D341Med (cell line): ENCODE data around the gene THAP3.
"Not testable (repeated sequence)": the region's sequence is repeated elsewhere in the genome, so short reads cannot be mapped to it uniquely, and the experiment has no call there.

Experiments used
- DNase-seq: peaks from one replicate; pipeline ENCODE4 v3.0.0; 2012; ENCODE audit warnings: low spot score

THAP3 gene

DNA sequence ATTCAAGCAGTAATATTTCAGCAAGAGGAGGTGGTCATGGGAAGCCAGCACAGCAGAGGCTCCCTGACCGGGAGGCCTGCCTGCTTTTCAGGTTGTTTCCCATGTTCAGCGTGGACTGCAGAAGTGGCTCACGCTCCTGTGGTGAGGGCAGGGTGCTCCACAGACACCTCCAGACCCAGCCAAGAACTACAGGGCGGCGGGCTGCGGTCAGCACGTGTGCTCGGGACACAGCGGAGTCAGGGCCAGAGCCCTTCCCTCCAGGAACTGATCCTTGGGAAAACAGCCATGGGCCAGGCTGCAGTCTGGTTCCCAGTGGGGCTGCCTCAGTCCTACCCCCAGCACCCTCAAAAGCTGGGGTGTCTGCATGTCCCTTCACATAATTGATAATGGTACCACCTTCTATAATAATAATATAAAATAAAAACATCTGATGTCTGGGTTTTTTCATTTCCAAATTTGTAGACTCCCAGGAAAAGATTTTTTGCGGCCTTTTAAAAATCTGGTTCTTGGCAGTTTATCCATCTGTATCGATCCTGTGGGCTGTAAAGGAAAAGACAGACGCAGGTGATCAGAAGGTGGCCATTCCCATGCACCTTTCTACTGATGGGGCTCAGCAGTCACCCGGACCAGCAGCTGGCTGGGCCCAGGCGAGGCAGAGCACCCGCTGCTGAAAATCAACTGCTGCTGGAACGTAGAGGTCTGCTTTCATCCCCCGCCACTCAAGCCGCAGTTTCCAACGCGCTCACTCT lies 10.7 kb downstream of the THAP3 start:
- no peak for DNase-seq

DNA sequence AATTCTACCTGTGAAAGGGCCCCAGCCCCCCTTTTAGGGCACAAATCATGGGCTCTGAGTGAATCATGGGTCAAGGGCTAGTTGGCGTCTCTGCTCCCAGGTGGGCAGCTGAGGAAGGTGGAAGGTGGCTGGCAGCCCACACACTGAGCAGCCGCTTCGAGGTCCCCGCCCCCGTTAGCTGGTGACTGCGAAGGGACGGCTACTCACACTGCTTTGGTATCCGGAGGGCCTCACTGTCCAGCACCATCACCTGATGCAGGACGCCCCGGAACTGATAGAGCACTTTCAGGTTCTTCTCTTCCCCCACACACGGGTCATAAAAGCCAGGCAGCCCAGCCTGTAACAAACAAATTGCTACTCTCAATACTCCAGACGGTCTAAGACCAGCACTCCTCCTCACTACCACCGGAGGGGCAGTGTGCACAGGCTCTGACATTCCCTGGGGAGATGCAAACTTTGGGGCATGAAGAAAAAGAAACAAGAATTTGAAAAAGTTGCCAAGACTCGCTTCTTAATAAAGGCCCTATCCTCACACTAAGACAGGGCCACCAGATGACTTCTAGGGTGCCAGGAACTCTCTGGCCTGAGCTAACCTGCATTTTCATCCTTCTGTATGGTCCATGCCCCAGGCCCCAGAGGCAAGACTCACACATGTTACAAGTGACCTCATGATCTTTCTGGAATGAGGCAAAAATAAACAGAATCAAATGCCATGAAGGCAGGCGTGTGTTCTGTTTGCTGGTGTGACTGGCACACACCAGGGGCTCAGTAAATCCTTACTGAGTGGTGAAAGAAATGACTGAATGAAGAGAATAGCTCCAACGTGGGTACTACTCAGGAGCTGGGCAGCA lies 11.5 kb downstream of the THAP3 start:
- no peak for DNase-seq

DNA sequence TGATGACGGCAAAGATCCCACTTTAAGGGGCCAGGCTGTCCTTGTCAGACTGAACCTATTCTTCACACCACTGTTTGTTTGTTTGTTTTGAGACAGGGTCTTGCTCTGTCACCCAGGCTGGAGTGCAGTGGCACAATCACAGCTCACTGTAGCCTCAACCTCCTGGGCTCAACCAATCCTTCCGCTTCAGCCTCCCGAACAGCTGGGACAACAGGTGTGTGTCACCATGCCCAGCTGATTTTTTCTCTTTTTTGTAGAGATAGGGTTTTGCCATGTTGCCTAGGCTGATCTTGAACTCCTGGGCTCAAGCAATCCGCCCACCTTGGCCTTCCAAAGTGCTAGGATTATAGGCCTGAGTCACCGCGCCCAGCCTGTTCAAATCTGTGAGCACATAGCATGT lies 12.1 kb downstream of the THAP3 start:
- not testable (repeated sequence) for DNase-seq

DNA sequence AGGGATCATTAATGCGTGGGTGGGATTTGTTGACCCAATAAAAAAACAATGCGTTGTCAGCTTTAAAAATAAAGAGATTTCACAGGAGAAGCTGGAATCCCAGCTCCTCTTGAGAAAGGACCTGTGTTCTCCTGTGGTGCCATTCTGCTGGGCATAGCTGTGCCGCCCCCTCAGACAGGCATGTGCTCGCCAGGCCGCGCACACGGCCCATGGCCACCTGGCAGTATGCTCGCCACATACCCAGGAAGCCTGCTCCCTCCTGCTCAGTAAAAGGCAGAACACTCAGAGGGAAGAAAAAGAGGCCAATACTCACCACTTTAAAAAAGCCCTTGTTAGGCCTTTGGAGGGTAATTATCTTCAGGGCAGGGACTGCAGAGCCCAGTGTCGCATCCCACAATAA lies 13.1 kb downstream of the THAP3 start:
- DNase-seq: no peak

DNA sequence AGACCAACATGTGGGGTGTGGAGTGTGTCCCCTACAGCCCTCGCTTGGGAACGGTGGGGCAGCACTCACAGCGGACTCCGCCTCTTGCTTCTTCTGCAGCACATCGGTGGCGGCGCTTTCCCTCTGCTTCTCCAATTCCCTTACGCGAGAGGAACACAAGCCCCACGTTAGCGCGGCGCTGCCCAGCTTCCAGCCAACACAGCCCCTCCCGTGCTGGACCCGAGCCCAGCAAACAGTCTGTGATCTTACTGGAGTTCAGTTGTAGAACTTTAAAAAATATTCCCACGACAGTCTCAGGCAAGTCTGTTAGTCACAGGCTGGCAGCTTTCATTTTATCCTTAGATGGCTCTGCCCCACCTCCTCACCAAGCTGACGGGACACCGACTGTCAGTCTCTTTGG lies 13.6 kb downstream of the THAP3 start:
- no peak for DNase-seq

DNA sequence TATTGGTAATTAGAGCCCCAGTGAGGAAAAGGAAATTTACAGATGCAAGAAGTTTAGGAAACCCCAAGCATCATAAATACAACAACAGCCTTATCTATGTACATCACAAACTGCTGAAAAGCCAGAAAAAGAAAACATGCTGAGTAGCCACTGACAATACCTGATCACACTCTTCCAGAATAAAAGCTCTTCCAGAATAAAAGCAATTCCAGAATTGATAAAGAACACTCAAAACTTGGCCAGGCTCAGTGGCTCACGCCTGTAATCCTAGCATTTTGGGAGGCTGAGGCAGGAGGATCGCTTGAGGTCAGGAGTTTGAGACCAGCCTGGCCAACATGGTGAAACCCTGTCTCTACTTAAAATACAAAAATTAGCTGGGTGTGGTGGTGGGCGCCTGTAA lies 16.2 kb downstream of the THAP3 start:
- DNase-seq: not testable (repeated sequence)

DNA sequence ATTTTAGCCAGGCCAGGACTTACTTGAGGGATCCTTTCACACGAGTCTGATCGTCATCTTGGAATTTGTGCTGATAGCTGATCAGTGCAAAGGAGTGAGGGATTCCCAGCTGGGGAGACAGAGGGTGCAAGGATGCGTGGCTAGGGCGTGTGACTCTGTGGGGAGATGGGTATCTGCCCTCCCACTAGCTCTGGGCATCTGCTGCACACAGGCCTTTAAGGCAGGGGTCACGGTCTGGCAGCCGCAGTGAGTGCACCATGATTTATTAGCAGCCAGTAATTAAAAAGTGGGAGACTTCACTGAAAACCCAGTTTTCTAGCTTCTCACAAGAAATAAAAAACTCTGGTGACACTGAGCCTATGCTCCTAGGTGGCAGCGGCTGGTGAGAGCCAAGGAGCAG lies 20.4 kb downstream of the THAP3 start:
- DNase-seq: no peak

DNA sequence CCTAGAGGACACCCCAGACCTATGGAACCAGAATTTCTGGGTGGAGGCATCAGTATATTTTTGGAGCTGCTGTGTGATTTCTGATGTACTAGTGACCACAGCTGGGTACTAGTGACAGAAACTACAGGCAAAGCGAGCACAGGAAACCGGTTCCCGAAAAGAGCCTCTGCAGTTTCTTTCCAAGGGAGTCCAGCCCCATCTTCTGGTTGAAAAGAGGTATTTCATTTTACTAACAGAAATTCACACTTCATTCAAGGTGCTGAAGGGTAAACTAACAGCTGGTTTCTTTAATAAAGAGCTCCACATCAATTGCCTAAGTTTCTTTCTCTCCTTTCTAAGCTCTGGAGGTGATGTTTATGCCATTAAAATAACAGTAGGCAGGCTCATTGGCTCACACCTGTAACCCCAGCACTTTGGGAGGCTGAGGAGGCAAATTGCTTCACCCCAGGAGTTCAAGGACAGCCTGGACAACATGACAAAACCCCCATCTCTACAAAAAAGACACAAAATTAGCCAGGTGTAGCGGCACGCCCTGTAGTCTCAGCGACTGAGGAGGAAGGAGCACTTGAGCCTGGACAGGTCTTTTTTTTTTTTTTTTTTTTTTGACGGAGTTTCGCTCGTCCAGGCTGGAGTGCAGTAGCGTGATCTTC lies 22.0 kb downstream of the THAP3 start:
- peak; percentile 57 for DNase-seq

DNA sequence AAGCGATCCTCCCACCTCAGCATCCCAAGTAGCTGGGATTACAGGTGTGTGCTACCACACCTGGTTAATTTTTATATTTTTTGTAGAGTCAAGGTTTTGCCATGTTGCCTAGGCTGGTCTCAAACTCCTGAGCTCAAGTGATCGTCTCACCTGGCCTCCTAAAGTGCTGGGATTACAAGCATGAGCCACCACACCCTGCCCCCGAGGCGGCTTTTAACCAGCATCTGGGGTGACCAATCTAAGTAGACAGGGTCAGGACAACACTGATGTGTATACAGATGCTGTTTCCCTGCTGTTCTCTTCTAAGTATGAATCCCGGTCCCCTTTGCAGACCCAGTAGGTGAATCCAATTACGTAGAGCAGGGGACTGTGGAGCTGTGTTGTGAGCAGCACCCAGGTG lies 23.9 kb downstream of the THAP3 start:
- DNase-seq: no peak

DNA sequence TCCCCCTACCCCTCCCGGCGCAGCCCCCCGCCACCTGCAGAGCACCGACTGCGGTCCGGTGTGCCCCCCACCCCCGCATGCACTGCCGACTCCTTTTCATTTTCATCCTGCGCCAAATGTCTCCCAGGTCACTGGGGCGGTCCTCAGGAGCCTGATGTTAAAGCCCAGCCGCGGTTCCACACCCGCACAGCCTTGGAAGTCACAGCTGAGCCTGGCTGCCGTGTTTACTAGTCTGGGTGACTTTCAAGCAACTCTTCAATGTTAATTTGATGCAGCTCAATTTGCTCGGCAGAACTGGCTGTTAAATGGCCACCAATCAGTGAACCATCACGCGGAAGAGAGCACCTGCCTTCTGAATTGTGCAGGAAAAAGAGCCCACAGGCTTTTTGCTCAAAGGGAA lies 27.2 kb downstream of the THAP3 start:
- DNase-seq: no peak

DNA sequence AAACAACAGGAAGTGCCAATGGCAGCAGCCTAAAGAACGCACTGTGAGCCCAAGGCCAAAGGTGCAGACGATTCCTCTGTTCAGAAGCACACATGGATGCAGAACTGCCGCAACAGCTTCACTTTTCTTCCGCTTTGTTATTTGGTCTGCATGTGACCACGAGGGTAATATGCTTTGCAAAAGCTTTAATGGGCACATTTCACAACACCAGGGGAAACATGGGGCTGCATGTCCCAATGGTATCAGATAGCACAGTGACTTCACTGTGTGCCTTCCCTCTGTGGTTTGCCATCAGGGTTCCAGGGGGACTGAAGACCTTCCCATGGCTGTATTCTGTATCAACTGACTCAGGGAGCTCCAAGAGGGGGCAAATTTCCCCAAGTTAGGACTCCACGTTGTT lies 28.3 kb downstream of the THAP3 start:
- DNase-seq: no peak

DNA sequence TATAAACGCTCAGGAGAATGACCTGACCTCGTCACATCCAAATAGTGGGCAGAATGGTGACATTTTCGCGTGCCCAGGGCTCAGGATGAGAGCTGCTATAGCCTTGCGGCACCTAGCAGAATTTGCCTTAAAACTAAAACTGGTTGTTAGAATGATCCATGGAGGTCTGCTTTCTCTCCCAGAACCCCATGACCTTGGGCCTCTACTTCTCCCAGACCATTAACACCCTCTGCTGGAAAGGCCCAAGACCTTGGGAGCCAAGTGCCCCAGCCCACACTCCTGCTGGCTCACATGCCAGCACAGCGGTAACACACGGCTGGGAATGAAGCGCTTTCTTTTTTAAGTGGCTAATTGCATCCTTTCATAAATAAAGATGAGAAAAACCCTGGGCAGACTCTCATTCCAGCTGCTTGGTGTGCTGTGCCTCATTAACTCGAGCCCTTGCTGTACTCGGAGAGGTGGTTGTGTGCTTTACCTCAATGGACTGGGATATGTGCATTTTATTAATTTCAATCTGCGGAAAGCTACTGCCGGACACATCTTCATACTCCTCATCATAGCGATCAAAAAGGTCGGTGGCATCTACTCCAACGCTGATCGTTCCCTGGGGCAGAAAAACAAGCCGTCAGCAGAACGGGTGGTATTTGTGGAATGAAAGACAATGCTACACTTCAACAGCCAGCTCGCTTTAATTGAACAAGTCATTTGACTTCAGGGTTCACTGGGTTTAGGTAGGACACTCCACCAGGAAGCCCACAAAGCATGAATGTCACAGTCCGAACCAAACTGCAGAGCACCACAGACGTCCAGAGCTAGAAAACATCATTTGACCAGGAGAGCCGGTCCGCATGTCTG lies 29.0 kb downstream of the THAP3 start:
- no peak for DNase-seq

DNA sequence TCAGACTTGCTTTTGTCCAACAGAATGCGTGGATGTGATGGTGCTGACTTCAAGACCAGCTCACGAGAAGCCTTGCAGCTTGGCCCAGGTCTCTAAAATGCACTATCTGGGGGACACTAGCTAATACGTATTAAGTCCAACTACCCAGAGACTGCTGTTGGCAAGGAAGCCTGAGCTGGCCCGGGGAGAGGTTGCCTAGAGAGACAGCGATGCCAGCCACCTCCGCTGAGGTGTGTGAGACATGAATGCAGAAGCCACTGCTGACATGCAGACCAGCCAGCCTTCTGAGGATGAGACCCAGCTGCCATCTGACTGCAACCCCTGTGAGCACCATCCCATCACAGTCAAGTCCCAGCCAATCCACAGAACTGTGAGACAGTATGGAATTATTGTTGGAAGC lies 32.5 kb downstream of the THAP3 start:
- no peak for DNase-seq

DNA sequence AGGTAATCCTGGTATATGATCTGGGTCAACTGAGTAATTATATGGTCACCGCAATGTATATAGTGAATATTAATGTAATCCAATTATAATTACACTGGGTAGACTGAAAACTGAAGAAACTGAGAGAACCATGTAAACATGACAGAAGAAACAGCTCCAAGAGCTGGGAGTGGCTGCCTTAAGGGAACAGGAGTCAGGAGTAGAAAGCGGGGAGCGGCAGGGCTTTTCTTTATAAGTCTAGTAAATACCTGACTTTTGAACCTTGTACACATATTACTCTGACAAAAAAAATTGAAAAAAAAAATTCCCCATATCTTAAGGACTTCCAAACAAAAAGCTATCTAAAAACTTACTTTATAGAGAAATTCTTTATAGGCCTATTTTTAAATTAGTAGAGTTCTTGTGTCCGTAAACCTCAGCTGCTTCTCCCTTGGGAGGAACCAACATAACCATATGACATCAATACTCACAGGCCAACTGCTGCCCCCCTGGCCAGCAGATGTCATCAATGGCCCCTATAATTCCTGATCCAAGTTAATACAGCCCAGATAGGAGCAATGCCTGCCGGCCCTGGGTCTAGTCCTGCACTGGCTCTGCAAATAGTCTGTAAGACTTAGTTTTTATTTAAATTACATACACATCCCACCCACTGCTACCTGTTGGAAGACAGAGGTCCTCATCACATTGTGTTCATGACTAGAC lies 33.8 kb downstream of the THAP3 start:
- no peak for DNase-seq

DNA sequence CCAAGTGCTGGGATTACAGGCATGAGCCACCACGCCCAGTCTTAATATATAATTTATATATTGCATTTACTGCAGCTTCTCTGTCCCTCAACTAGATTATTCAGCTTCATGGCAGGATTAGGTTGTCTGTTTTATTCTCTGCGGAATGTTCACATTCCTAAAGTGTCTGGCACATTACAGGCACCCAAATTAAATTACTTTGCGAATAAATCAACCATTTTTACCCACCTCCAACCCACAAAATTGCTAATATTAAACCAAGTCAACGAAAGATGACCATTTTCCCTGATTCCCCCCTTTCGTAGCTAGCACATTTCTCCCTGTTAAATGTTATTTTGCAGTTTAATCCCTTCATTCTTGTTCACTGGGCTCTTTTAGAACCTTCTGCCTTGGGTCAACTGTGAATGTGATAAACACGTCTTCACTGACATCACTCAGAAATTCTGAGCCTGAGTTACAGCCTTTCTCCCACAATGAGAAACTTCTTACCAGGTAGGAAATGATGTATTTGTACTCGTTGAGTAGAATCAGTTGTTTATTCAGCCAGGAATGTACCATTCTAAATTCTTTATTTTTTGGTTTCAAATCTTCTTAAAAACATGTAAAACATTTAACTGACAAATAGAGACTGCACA lies 35.9 kb downstream of the THAP3 start:
- no peak for DNase-seq

DNA sequence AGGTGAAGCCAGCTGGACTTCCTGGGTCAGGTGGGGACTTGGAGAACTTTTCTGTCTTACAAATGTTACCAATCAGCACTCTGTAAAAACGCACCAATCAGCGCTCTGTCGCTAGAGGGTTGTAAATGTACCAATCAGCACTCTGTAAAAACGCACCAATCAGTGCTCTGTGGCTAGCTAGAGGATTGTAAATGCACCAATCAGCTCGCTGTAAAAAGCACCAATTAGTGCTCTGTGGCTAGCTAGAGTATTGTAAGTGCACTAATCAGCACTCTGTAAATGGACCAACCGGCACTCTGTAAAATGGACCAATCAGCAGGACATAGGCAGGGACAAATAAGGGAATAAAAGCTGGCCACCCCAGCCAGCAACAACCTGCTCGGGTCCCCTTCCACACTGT lies 37.8 kb downstream of the THAP3 start:
- not testable (repeated sequence) for DNase-seq

DNA sequence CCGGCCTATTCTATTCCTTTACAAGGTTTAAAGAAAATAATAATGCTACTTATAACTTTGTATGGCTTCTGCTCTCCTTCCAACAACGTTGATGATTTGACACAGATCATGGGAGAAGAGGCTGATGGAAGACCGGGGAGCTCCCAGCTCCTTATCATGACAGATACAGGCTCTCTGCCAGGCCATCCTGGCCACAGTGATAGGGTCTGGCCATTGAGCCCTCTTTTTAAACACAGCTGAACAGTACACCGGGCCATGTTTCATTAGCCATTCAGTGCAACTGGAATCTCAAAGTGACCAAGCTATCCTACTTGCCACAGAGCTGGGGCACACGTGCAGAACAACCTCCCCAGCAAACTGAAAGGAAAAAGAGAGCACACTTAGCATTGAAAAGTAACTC lies 42.0 kb downstream of the THAP3 start:
- no peak for DNase-seq

DNA sequence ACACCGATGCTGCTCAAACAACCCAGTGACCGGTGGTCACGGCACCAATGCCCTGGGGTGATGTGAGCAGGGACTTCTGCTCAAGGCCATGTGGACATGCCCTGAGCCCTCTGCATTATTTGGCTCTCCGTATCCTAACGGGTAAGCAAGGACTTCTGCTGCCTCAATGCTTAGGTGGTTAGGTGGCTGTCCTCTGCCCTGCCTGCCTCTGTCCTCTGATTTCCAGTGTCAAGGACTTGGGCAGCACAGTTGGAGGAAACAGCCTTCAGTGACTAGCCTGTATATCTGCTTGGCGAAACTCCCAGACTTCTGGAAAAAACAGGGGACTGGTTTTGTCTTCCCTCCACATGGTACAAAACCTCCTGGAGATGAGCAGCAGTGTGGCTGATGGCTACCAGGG lies 42.5 kb downstream of the THAP3 start:
- DNase-seq: no peak

DNA sequence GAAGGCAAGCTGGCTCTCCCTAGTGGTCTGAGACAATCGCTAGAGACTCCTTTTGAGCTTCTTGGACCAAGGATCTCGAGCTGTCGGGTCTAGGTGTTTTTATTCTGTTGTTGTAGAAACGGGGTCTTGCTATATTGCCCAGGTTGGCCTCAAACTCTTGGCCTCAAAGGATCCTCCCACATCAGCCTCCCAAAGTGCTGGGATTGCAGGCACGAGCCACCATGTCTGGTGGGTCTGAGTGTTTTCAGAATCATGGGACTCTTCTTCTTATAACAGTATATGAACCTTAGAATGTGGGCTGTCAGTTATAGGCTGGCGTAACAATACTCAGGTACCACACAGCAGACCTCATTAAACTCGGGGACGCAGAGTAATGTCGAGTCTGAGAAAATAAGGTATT lies 43.8 kb downstream of the THAP3 start:
- no peak for DNase-seq

DNA sequence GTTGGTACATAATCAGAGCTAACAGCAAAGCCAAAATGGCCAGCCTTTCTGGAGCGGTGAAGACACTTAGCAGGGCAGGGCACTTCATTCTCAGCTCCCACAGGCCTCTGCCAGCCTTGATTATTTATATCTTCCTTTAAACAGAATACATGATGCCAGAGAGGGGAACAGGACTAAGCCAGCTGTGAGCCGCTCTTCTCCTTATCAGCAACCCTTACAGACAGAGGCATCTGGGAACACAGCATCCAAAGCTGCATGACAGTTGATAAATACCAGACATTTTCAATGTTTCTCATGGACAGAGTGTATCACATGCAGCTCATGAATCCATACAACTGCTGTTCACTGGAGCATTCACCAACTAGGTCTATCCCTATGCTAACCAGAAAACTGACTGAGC lies 47.9 kb downstream of the THAP3 start:
- no peak for DNase-seq

DNA sequence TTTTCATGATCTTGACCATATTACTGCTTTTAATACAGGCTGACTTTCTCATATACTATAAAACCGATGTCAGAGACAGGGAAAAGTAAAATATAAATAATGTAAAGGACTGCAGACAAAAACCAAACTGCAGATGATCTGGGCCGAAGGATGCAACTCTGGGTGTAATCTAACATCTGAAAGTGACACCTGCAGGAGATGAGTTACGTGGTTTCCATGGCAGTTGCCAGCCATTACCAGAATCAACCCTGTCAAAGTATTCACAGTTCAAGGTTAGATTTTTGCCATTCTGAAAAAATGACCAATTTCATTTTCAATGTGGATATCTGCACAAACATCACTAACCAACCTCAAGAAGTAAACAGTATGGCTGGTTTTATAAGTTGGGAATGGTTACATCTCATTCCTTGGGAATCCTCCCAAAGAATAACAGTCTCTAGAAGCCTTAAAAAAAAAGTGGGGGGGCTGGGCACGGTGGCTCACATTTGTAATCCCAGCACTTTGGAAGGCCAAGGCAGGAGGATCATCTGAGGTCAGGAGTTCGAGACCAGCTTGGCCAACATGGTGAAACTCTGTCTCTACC lies 49.2 kb downstream of the THAP3 start:
- no peak for DNase-seq
